SK-N-SH (cell line): ENCODE data around the gene ACOT8. TPM values are rescaled to one million over a fixed set of nuclear protein-coding genes. Genes with fewer than 3 reads are reported as not detected.

Experiments
- CTCF ChIA-PET: fragments of 300-600, 350-600 bp; formaldehyde crosslinking; extraction: SDS; loops from one replicate; lab custom pipeline; 2021; lab: Yijun Ruan, JAX
- POLR2A ChIA-PET: fragments of 350-600 bp; sonication (Branson Sonifier 250); formaldehyde crosslinking; extraction: SDS; loops from one replicate; lab custom pipeline; 2020; ENCODE audit warnings: antibody characterized with exemption, inconsistent platforms; lab: Yijun Ruan, JAX
- DNase-seq: peaks from one replicate; pipeline ENCODE4 v3.0.0; 2012
- H2AFZ ChIP-seq: fragments of 200-600 bp; sonication (generic); 2 replicates; pipeline ENCODE4 v1.8.1; 2016; ENCODE audit warnings: antibody characterized with exemption, mild to moderate bottlenecking, low read depth
- H3F3A ChIP-seq: fragments of 200-600 bp; sonication (generic); replicated peaks from 2 replicates; pipeline ENCODE3; 2016; ENCODE audit warnings: antibody characterized with exemption, mild to moderate bottlenecking; ENCODE audit not compliant: insufficient read depth
- H3K27ac ChIP-seq, 2 experiments: fragments of 200-500 bp in 1 of 2; fragments of 200-600 bp in 1 of 2; sonication (Bioruptor generic) in 1 of 2; sonication (generic), shearing (Covaris generic) in 1 of 2; 2 replicates each; pipeline versions ENCODE4 v1.5.1 to v1.6.1; 2014 to 2016; ENCODE audit warnings: low read depth in 2 of 2, inconsistent platforms in 1 of 2, low read length in 1 of 2, mild to moderate bottlenecking in 1 of 2, mixed read lengths in 1 of 2
- H3K27me3 ChIP-seq: fragments of 200-600 bp; sonication (generic), shearing (Covaris generic); 2 replicates; pipeline ENCODE4 v1.6.1; 2016; ENCODE audit warnings: mixed run types; ENCODE audit not compliant: insufficient read depth
- H3K36me3 ChIP-seq, 2 experiments: fragments of 200-500 bp in 1 of 2; fragments of 200-600 bp in 1 of 2; sonication (Bioruptor generic) in 1 of 2; sonication (generic) in 1 of 2; replicated peaks in 1 of 2; 2 replicates each; pipeline versions ENCODE3 to v1.5.1; 2014 to 2016; ENCODE audit warnings: low read length in 1 of 2, mild to moderate bottlenecking in 1 of 2; ENCODE audit not compliant: insufficient read depth in 2 of 2, control insufficient read depth in 1 of 2
- H3K4me1 ChIP-seq, 2 experiments: fragments of 200-500 bp in 1 of 2; fragments of 200-600 bp in 1 of 2; sonication (Bioruptor generic) in 1 of 2; sonication (generic), shearing (Covaris generic) in 1 of 2; 2 replicates each; pipeline versions ENCODE4 v1.5.1 to v1.6.1; 2014 to 2016; ENCODE audit warnings: low read depth in 1 of 2, low read length in 1 of 2, mixed run types in 1 of 2; ENCODE audit not compliant: insufficient read depth in 2 of 2, control insufficient read depth in 1 of 2
- H3K4me2 ChIP-seq: fragments of 200-600 bp; sonication (generic), shearing (Covaris generic); 2 replicates; pipeline ENCODE4 v1.6.1; 2017; ENCODE audit warnings: mixed run types
- H3K4me3 ChIP-seq, 2 experiments: fragments of 200-500 bp in 1 of 2; fragments of 200-600 bp in 1 of 2; sonication (Bioruptor generic) in 1 of 2; sonication (generic), shearing (Covaris generic) in 1 of 2; 2 replicates each; pipeline versions ENCODE4 v1.5.1 to v1.8.1; 2014 to 2016; ENCODE audit warnings: low read depth in 2 of 2, inconsistent platforms in 1 of 2, low read length in 1 of 2, mild to moderate bottlenecking in 1 of 2, mixed read lengths in 1 of 2, moderate library complexity in 1 of 2
- H3K79me2 ChIP-seq: fragments of 200-600 bp; sonication (generic); 2 replicates; pipeline ENCODE4 v1.8.1; 2017; ENCODE audit warnings: mild to moderate bottlenecking; ENCODE audit not compliant: insufficient read depth
- H3K9ac ChIP-seq: fragments of 200-600 bp; sonication (generic); 2 replicates; pipeline ENCODE4 v1.6.1; 2017; ENCODE audit warnings: mixed run types
- H3K9me2 ChIP-seq: fragments of 200-600 bp; sonication (generic); 2 replicates; pipeline ENCODE4 v1.6.1; 2017; ENCODE audit warnings: mixed run types
- H3K9me3 ChIP-seq: fragments of 200-600 bp; sonication (generic); 2 replicates; pipeline ENCODE4 v1.6.1; 2017; ENCODE audit warnings: mixed run types, mild to moderate bottlenecking, moderate library complexity
- H4K20me1 ChIP-seq: fragments of 200-600 bp; sonication (generic); 2 replicates; pipeline ENCODE4 v1.6.1; 2017; ENCODE audit warnings: mild to moderate bottlenecking, mixed run types; ENCODE audit not compliant: insufficient read depth
- CHD2 ChIP-seq: fragments of 150-350 bp; IDR thresholded peaks from 2 replicates; pipeline ENCODE4 v1.6.1; 2018; ENCODE audit warnings: low read length; ENCODE audit not compliant: partially characterized antibody
- EZH2phosphoT487 ChIP-seq: fragments of 200-600 bp; sonication (generic); IDR thresholded peaks from 2 replicates; pipeline ENCODE4 v1.6.1; 2017; ENCODE audit warnings: low read depth, mixed run types, mild to moderate bottlenecking, antibody characterized with exemption, moderate library complexity, borderline replicate concordance
- FOSL2 ChIP-seq: IDR thresholded peaks from 2 replicates; pipeline ENCODE4 v1.4.0; 2012; ENCODE audit warnings: low read depth, mild to moderate bottlenecking, moderate library complexity, borderline replicate concordance
- FOXM1 ChIP-seq: IDR thresholded peaks from 2 replicates; pipeline ENCODE4 v1.4.0; 2012; ENCODE audit warnings: low read depth, mild to moderate bottlenecking
- GATA2 ChIP-seq: sonication (generic); formaldehyde crosslinking; IDR thresholded peaks from 2 replicates; pipeline ENCODE4 v1.5.0; 2020; ENCODE audit warnings: mild to moderate bottlenecking, missing genetic modification reagents
- MXI1 ChIP-seq: IDR thresholded peaks from 2 replicates; pipeline ENCODE4 v1.6.1; 2012; ENCODE audit warnings: mild to moderate bottlenecking, low read depth, low read length, improper control_type of control experiment
- NFIC ChIP-seq: IDR thresholded peaks from 2 replicates; pipeline ENCODE4 v1.4.0; 2012; ENCODE audit warnings: borderline replicate concordance
- POLR2AphosphoS5 ChIP-seq: IDR thresholded peaks from 2 replicates; pipeline ENCODE4 v1.6.1; 2012; ENCODE audit warnings: low read depth, low read length
- RAD21 ChIP-seq: IDR thresholded peaks from 2 replicates; pipeline ENCODE4 v1.6.1; 2012; ENCODE audit warnings: mild to moderate bottlenecking, low read length
- RCOR1 ChIP-seq: fragments of 150-350 bp; IDR thresholded peaks from 2 replicates; pipeline ENCODE4 v1.6.1; 2017; ENCODE audit warnings: antibody characterized with exemption, low read length
- RFX5 ChIP-seq: IDR thresholded peaks from 2 replicates; pipeline ENCODE4 v1.6.1; 2012; ENCODE audit warnings: mild to moderate bottlenecking, improper control_type of control experiment, low read length
- SMC3 ChIP-seq: IDR thresholded peaks from 2 replicates; pipeline ENCODE4 v1.6.1; 2012; ENCODE audit warnings: low read depth, low read length, improper control_type of control experiment
- TAF1 ChIP-seq: IDR thresholded peaks from 2 replicates; pipeline ENCODE4 v1.6.1; 2012; ENCODE audit warnings: low read depth, mild to moderate bottlenecking, low read length, moderate library complexity, borderline replicate concordance
- TCF12 ChIP-seq: IDR thresholded peaks from 2 replicates; pipeline ENCODE4 v1.4.0; 2012
- TEAD4 ChIP-seq: IDR thresholded peaks from 2 replicates; pipeline ENCODE4 v1.4.0; 2012; ENCODE audit warnings: mild to moderate bottlenecking, borderline replicate concordance; ENCODE audit not compliant: insufficient read depth
- YY1 ChIP-seq: IDR thresholded peaks from 2 replicates; pipeline ENCODE4 v1.4.0; 2012; ENCODE audit warnings: low read depth, mild to moderate bottlenecking
- ZBTB33 ChIP-seq: IDR thresholded peaks from 2 replicates; pipeline ENCODE4 v1.4.0; 2012; ENCODE audit warnings: low read depth, borderline replicate concordance
- WGBS: methylation state at CpG from one replicate; pipeline ENCODE4 v1.1.6; 2017; ENCODE audit warnings: low lambda C conversion rate; 5-methylcytosine and 5-hydroxymethylcytosine counted together
- polyA plus RNA-seq, 3 experiments: library from polyadenylated mRNA; depleted of rRNA; stranded (reverse); fragments of >200 nt; gene quantifications; 2 replicates each; pipeline ENCODE4 v1.2.3, GENCODE V29; 2012
- TF ChIP-seq, protein P1 (sequence below): IDR thresholded peaks from 2 replicates; pipeline ENCODE4 v1.4.0; 2012; ENCODE audit warnings: low read depth, borderline replicate concordance
- TF ChIP-seq, protein P2 (sequence below): IDR thresholded peaks from 2 replicates; pipeline ENCODE4 v1.6.1; 2012; ENCODE audit warnings: mild to moderate bottlenecking, low read depth, low read length, moderate library complexity

Gene ACOT8
- polyA plus RNA-seq, 1 of the 3 experiments (the other 2 are of a cell fraction) = 48.4 TPM

GRCh38 chr20:45822857-45823256 lies 34.3 kb downstream of the ACOT8 start:
- no peaks in the 10 kb centered on the region for H3K9me3 ChIP-seq
- no peak overlapping the region for H3K27ac ChIP-seq
- no peaks in the 10 kb centered on the region for H3K36me3 ChIP-seq
- no peak overlapping the region for H3K4me2 ChIP-seq
- H3K9ac ChIP-seq = no peak overlapping the region
- 67% methylated on average over 11 of the region's 24 CpGs for WGBS
- peaks cover 0 to 8% of the 10 kb centered on the region in 2 experiments; a peak in 2 of 4 replicates for H3K4me1 ChIP-seq
- H3F3A ChIP-seq = peaks cover 10% of the 10 kb centered on the region
- no peaks in the 10 kb centered on the region for H3K79me2 ChIP-seq
- TF ChIP-seq YY1 (no peak), ZBTB33 (no peak), POLR2AphosphoS5 (no peak)
- no peak overlapping the region for H3K4me3 ChIP-seq
- no peak overlapping the region for H2AFZ ChIP-seq
- DNase-seq = no peak
- H4K20me1 ChIP-seq = no peaks in the 10 kb centered on the region
- POLR2A ChIA-PET = no interaction called here
- no peaks in the 10 kb centered on the region for H3K27me3 ChIP-seq
- CTCF ChIA-PET = interaction anchor here (0.9 kb wide), 1 partner anchor 68 kb away, joined by 3 read pairs; the partner anchor contains the start of genes CTSA and NEURL2
- no peaks in the 10 kb centered on the region for H3K9me2 ChIP-seq

DNA sequence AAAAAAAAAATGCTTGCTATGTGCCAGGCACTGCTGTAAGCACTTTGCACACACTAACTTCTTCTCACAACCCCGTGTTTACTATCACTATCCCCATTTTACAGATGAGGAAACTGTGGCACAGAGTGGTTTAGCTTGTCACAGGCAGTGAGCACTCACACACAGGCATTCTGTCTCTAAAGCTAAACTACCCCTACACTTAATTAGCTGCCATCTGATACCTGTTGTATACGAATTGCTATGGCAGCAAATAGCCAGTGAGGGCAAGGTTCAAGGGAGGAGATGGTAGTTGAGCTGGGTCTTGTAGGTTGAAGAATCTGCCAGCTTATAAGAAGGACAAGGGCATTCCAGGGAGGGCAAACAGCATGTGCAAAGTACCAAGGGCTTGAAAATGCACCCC lies 35.2 kb downstream of the ACOT8 start:
- H3K9me2 ChIP-seq = no peaks in the 10 kb centered on the region
- no peaks in the 10 kb centered on the region for H3K9me3 ChIP-seq
- H4K20me1 ChIP-seq = no peaks in the 10 kb centered on the region
- H3F3A ChIP-seq = peaks cover 16% of the 10 kb centered on the region
- no peaks in the 10 kb centered on the region for H3K36me3 ChIP-seq
- no peak overlapping the region for H3K9ac ChIP-seq
- ChIA-PET POLR2A (no interaction called here), CTCF (interaction anchor here (0.9 kb wide), 1 partner anchor 69 kb away, joined by 3 read pairs; the partner anchor contains the start of genes CTSA and NEURL2)
- no peaks in the 10 kb centered on the region for H3K79me2 ChIP-seq
- no peaks in the 10 kb centered on the region for H3K27me3 ChIP-seq
- H3K27ac ChIP-seq = no peak overlapping the region
- H3K4me3 ChIP-seq = no peak overlapping the region
- H3K4me2 ChIP-seq = no peak overlapping the region
- no peak overlapping the region for H2AFZ ChIP-seq
- H3K4me1 ChIP-seq = peaks cover 0 to 8% of the 10 kb centered on the region in 2 experiments; a peak in 2 of 4 replicates
- 68% methylated on average over 2 of the region's 2 CpGs for WGBS
- no peak for DNase-seq
- TF ChIP-seq TEAD4 (no peak), ZBTB33 (no peak), TAF1 (no peak), FOSL2 (no peak), TCF12 (no peak), CHD2 (no peak), RAD21 (no peak), SMC3 (no peak), MXI1 (no peak), POLR2AphosphoS5 (no peak), NFIC (no peak), RFX5 (no peak), RCOR1 (no peak), FOXM1 (no peak), GATA2 (CRISPR knock-in tag) (no peak), EZH2phosphoT487 (no peak)
- TF ChIP-seq, protein P1, sequence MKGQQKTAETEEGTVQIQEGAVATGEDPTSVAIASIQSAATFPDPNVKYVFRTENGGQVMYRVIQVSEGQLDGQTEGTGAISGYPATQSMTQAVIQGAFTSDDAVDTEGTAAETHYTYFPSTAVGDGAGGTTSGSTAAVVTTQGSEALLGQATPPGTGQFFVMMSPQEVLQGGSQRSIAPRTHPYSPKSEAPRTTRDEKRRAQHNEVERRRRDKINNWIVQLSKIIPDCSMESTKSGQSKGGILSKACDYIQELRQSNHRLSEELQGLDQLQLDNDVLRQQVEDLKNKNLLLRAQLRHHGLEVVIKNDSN = no peak
- TF ChIP-seq, protein P2, sequence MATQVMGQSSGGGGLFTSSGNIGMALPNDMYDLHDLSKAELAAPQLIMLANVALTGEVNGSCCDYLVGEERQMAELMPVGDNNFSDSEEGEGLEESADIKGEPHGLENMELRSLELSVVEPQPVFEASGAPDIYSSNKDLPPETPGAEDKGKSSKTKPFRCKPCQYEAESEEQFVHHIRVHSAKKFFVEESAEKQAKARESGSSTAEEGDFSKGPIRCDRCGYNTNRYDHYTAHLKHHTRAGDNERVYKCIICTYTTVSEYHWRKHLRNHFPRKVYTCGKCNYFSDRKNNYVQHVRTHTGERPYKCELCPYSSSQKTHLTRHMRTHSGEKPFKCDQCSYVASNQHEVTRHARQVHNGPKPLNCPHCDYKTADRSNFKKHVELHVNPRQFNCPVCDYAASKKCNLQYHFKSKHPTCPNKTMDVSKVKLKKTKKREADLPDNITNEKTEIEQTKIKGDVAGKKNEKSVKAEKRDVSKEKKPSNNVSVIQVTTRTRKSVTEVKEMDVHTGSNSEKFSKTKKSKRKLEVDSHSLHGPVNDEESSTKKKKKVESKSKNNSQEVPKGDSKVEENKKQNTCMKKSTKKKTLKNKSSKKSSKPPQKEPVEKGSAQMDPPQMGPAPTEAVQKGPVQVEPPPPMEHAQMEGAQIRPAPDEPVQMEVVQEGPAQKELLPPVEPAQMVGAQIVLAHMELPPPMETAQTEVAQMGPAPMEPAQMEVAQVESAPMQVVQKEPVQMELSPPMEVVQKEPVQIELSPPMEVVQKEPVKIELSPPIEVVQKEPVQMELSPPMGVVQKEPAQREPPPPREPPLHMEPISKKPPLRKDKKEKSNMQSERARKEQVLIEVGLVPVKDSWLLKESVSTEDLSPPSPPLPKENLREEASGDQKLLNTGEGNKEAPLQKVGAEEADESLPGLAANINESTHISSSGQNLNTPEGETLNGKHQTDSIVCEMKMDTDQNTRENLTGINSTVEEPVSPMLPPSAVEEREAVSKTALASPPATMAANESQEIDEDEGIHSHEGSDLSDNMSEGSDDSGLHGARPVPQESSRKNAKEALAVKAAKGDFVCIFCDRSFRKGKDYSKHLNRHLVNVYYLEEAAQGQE = no peak
